MM.1S (cell line): ENCODE data around the gene ABCA3.

Experiments
- DNase-seq: peaks from one replicate; pipeline ENCODE4 v3.0.0-alpha.2; 2015
- H2AFZ ChIP-seq: fragments of 300-600 bp; sonication (generic); 2 replicates; pipeline ENCODE4 v1.6.0; 2016; ENCODE audit warnings: antibody characterized with exemption, low read length
- H3F3A ChIP-seq: fragments of 300-600 bp; sonication (generic); 2 replicates; pipeline ENCODE4 v1.6.1; 2016; ENCODE audit warnings: mild to moderate bottlenecking, antibody characterized with exemption, low read length, moderate library complexity, mixed read lengths; ENCODE audit not compliant: insufficient read depth
- H3K27ac ChIP-seq: fragments of 300-600 bp; sonication (generic); 2 replicates; pipeline ENCODE4 v1.5.1; 2016; ENCODE audit warnings: mild to moderate bottlenecking, low read length
- H3K27me3 ChIP-seq: fragments of 300-600 bp; sonication (generic); replicated peaks from 2 replicates; pipeline ENCODE4 v1.6.0; 2016; ENCODE audit warnings: low read length; ENCODE audit not compliant: insufficient read depth
- H3K36me3 ChIP-seq: fragments of 300-600 bp; sonication (generic); replicated peaks from 2 replicates; pipeline ENCODE4 v1.6.1; 2016; ENCODE audit warnings: mild to moderate bottlenecking, low read length, mixed read lengths; ENCODE audit not compliant: insufficient read depth
- H3K4me1 ChIP-seq: fragments of 300-600 bp; sonication (generic); 2 replicates; pipeline ENCODE4 v1.6.1; 2016; ENCODE audit warnings: low read length, mixed read lengths
- H3K4me2 ChIP-seq: fragments of 300-600 bp; sonication (generic); 2 replicates; pipeline ENCODE4 v1.6.0; 2016; ENCODE audit warnings: low read depth, low read length
- H3K4me3 ChIP-seq: fragments of 300-600 bp; sonication (generic); 2 replicates; pipeline ENCODE4 v1.5.1; 2016; ENCODE audit warnings: low read length, mixed read lengths
- H3K79me2 ChIP-seq: fragments of 300-600 bp; sonication (generic); 2 replicates; pipeline ENCODE4 v1.6.1; 2016; ENCODE audit warnings: mixed run types, low read length, mixed read lengths
- H3K9ac ChIP-seq: fragments of 300-600 bp; sonication (generic); 2 replicates; pipeline ENCODE4 v1.6.1; 2016; ENCODE audit warnings: low read length, mixed read lengths
- H3K9me2 ChIP-seq: fragments of 300-600 bp; sonication (generic); replicated peaks from 2 replicates; pipeline ENCODE4 v1.6.1; 2016; ENCODE audit warnings: mild to moderate bottlenecking, low read length, mixed read lengths; ENCODE audit not compliant: insufficient read depth
- H3K9me3 ChIP-seq: fragments of 300-600 bp; sonication (generic); replicated peaks from 2 replicates; pipeline ENCODE4 v1.6.1; 2016; ENCODE audit warnings: mild to moderate bottlenecking, low read length, mixed read lengths; ENCODE audit not compliant: insufficient read depth
- H4K20me1 ChIP-seq: fragments of 300-600 bp; sonication (generic); 2 replicates; pipeline ENCODE4 v1.6.1; 2016; ENCODE audit warnings: mild to moderate bottlenecking, low read length, moderate library complexity, mixed read lengths; ENCODE audit not compliant: insufficient read depth
- CTCF ChIP-seq: fragments of 300-600 bp; sonication (generic); IDR thresholded peaks from 2 replicates; pipeline ENCODE4 v1.5.1; 2016; ENCODE audit warnings: antibody characterized with exemption, low read length, mixed read lengths
- EZH2 ChIP-seq: fragments of 300-600 bp; sonication (generic); optimal IDR thresholded peaks from 2 replicates; pipeline ENCODE3; 2017; ENCODE audit warnings: low read depth, mild to moderate bottlenecking, antibody characterized with exemption, low read length, mixed read lengths
- EZH2phosphoT487 ChIP-seq: fragments of 300-600 bp; sonication (generic); IDR thresholded peaks from 2 replicates; pipeline ENCODE4 v1.6.1; 2018; ENCODE audit warnings: antibody characterized with exemption, low read length

Gene ABCA3

GRCh38 chr16:2372684-2373083, 32.2 kb upstream of the ABCA3 start:
- no peak for DNase-seq
- Histone ChIP-seq H3K4me2 (no peak overlapping the region), H3K4me1 (no peaks in the 10 kb centered on the region), H3K36me3 (no peaks in the 10 kb centered on the region), H3K27ac (no peak overlapping the region), H3K9ac (no peak overlapping the region), H3F3A (no peaks in the 10 kb centered on the region), H3K9me3 (no peaks in the 10 kb centered on the region), H3K27me3 (no peaks in the 10 kb centered on the region), H2AFZ (no peak overlapping the region), H3K4me3 (no peak overlapping the region), H3K79me2 (no peaks in the 10 kb centered on the region), H3K9me2 (no peaks in the 10 kb centered on the region), H4K20me1 (no peaks in the 10 kb centered on the region)
- TF ChIP-seq EZH2phosphoT487 = no peak
- TF ChIP-seq CTCF = no peak
- no peak for TF ChIP-seq EZH2

GRCh38 chr16:2371421-2371820, 30.9 kb upstream of the ABCA3 start:
- DNase-seq = no peak
- H3K4me3 ChIP-seq = no peak overlapping the region
- H3K9me3 ChIP-seq = no peaks in the 10 kb centered on the region
- no peak overlapping the region for H3K9ac ChIP-seq
- no peaks in the 10 kb centered on the region for H4K20me1 ChIP-seq
- no peaks in the 10 kb centered on the region for H3K36me3 ChIP-seq
- H3K4me1 ChIP-seq = no peaks in the 10 kb centered on the region
- no peaks in the 10 kb centered on the region for H3K79me2 ChIP-seq
- TF ChIP-seq EZH2phosphoT487 (no peak), CTCF (no peak), EZH2 (no peak)
- no peak overlapping the region for H2AFZ ChIP-seq
- H3K4me2 ChIP-seq = no peak overlapping the region
- no peaks in the 10 kb centered on the region; the same call in 1 of the 2 replicates for H3K27me3 ChIP-seq
- no peak overlapping the region for H3K27ac ChIP-seq
- H3F3A ChIP-seq = no peaks in the 10 kb centered on the region
- no peaks in the 10 kb centered on the region for H3K9me2 ChIP-seq

- no peak overlapping the region for H3K4me2 ChIP-seq
- DNase-seq = no peak
These were observed 30.2 kb upstream of the ABCA3 start for GRCh38 chr16:2370721-2371120.

More at GRCh38 chr16:2370721-2371120, 30.2 kb upstream of the ABCA3 start:
- Histone ChIP-seq H3K79me2 (no peaks in the 10 kb centered on the region), H2AFZ (no peak overlapping the region), H3K9me2 (no peaks in the 10 kb centered on the region), H3F3A (no peaks in the 10 kb centered on the region), H3K4me1 (no peaks in the 10 kb centered on the region), H3K9me3 (no peaks in the 10 kb centered on the region), H3K4me3 (no peak overlapping the region), H4K20me1 (no peaks in the 10 kb centered on the region), H3K27me3 (peaks cover 5% of the 10 kb centered on the region; the same call in 1 of the 2 replicates), H3K36me3 (no peaks in the 10 kb centered on the region), H3K9ac (no peak overlapping the region), H3K27ac (no peak overlapping the region)
- TF ChIP-seq CTCF = no peak
- TF ChIP-seq EZH2 = no peak
